HG02981 (cell line): Measurements from ENCODE around the gene BARHL1.

Experiments used
- ATAC-seq: cut with Tn5 transposase; IDR thresholded peaks from one replicate; pipeline ENCODE4 v1.9.1; 2021; ENCODE audit warnings: mild to moderate bottlenecking, moderate library complexity; ENCODE audit not compliant: unreplicated experiment

Gene BARHL1

GRCh38 chr9:132586830-132587591, 4.6 kb downstream of the BARHL1 start:
- ATAC-seq, result no peak

DNA sequence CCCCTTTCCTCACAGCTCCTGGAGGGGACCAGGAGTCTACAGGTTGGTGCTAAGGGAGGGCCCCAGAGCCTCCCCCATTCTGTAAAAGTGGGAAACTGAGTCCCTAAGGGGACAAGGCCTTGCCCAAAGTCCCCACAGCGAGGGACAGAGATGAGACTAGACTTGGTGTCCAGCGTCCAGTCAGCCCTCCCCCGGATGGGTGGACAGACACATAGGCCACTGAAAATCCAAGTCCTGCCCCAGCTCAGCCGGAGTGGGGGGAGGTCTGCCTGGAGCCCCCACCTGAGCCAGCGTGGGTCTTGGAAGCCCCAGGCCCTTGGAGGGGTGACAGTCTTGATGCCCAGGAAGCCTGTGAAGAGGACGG, 5.2 kb downstream of the BARHL1 start:
- ATAC-seq, result no peak

DNA sequence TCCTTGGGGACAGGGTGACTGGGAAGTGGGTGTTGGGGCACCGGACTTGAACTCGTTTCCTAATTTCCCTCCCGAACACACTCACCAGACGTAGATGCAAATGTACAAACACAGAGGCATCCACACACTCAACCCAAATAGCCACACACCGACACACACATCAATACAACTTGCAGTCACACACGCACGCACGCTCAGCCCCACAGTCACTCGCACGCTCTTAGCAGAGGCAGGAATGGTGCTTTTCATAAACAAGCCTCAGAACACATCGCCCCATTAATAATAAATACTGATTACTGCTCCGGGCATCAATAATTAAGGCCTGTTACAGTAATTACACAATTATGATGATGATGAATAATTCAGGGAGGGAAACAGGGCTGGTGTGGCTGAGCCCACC, 5.7 kb downstream of the BARHL1 start:
- ATAC-seq, result no peak

GRCh38 chr9:132588501-132589147, 6.2 kb downstream of the BARHL1 start:
- no peak for ATAC-seq

- ATAC-seq, result no peak
Observed at GRCh38 chr9:132589148-132590036, 7.0 kb downstream of the BARHL1 start.

GRCh38 chr9:132590037-132590317, 7.6 kb downstream of the BARHL1 start:
- no peak for ATAC-seq

- no peak for ATAC-seq
Observed at GRCh38 chr9:132590318-132591182, 8.1 kb downstream of the BARHL1 start.

GRCh38 chr9:132591244-132591643, 8.8 kb downstream of the BARHL1 start:
- no peak for ATAC-seq

DNA sequence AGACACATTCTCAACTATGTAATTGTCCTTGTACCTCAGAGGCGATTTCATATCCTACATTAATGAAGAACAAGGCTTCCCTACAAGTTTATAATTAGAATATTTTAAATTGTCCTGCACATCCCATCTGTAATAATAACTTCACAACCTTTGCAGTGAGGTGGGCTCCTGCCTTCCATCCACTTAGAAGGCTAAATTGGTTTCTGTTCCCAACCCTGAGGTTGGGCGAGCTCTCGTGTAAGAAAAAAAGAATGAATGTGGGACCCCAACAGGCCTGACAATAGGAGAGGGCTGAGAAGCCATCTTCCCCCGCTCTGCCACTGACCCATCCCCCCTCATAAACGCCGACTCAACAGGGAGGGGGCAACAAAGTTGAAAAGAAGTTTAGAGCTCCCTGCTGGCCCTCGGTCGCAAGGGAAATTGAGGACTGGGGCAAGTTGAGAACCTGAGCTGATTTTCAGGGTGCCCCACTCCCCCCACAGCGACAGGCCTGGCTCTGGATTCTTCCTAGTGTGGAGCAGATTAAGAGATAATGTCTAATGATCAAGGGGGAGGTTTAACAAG, 9.4 kb downstream of the BARHL1 start:
- ATAC-seq, result no peak

GRCh38 chr9:132592451-132592850, 10.0 kb downstream of the BARHL1 start:
- ATAC-seq, result no peak

- no peak for ATAC-seq
Observed at GRCh38 chr9:132594412-132594811, 12.0 kb downstream of the BARHL1 start.

DNA sequence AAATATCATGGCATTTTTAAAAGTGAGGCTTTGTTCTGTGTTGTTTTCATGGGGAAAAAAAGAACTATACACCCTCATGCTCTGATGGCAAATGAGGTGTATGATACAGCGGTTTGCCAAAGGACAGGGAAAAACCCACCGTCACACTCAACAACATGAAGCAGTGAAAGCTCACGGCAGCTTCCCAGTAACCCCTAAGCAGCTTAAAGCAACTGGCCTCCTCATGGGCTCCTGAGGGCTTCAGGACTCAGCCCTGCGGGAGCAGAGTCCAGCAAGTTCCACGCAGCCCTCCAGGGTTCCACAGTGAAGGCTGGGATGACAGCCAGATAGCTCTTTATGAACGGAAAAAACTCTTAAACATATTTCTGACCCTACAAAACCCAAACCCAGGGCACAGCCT, 12.9 kb downstream of the BARHL1 start:
- no peak for ATAC-seq

GRCh38 chr9:132596200-132596599, 13.8 kb downstream of the BARHL1 start:
- no peak for ATAC-seq

DNA sequence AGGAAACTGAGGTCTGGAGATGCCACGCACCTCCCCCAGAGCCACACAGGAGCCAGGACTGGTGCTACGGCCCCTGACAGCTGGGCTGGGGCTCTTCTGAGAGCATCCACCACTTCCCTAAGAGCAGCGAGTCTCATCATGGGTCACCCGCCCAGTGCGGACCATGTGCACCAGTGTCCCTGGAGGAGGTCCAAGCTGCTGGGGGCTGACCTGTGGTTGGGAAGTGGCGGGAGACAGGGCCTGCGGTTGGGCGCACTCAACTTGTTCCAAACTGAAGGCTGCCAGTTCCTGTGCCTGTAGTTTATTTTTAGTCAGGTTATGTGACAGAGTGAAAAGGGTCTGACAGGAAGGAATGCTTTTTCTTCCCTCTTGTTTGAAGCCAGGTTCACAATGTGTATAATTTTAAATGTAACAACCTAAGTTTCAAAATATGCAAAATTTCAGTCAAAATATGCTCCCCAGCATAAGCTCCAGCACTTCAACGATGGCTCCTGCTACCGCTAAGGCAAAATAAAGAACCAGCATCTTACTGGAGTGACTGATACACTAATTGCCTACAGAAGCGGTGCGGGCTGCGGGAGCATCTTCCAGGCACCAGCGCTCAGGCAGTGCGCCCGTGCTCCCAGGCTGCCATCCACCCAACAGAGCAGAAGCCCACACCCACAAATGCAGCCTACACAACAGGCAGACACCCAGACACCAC, 14.8 kb downstream of the BARHL1 start:
- no peak for ATAC-seq

DNA sequence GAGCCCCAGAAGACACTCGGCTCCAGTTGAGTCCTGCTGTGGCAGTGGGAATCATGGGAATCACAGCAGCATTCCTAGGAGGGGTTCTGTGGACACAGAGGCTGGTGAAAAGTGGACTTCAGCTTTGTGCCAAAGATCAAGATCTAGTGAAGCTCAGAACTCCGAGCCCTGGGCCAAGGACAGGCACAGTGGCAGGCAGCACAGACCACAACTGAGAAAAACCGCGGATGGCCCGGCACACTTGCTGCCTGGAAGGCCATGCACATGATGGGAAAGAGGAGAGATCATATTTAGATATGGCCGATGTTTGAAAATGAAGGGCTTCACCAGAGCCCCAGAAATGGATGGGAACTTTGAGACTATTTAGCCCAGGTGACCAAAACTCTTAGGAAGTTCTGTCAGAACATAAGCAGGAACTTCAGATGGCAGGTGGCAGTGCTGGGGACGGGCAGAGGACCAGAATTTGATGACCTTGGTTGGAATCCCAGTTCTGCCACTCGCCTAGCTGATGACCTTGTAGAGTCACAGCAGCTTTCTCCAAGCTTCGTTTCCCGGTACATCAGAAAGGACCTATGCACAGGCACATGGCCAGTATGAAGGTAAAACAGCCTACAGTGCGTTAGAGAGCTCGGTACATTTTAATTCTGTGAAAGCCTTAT, 18.0 kb downstream of the BARHL1 start:
- no peak for ATAC-seq

GRCh38 chr9:132602207-132602606, 19.8 kb downstream of the BARHL1 start:
- no peak for ATAC-seq

DNA sequence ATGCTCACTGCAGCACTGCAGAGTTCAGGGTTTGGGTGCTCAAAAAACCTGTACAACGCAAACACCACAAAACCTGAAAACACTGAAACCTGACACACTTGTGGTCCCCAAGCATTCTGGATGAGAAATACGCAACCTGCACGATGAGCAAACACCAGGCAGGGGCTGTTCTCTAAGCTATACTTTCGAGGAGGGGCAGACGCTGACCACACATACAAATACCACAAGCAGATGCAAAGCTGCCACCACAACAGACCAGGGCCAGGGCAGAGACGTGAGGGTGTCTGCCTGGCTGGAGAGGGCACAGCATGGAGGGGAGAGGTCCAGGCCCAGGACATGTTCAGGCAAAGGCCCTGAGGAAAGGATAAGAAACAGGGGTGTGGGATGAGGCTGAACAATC, 23.0 kb downstream of the BARHL1 start:
- ATAC-seq, result no peak

GRCh38 chr9:132606066-132606465, 23.7 kb downstream of the BARHL1 start:
- ATAC-seq, result no peak

GRCh38 chr9:132609184-132609583, 26.8 kb downstream of the BARHL1 start:
- no peak for ATAC-seq

GRCh38 chr9:132609829-132610228, 27.4 kb downstream of the BARHL1 start:
- no peak for ATAC-seq
